Lower leg skin (tissue), 4 donors: Measurements from ENCODE around the gene KLHDC10. TPM values are rescaled to one million over a fixed set of nuclear protein-coding genes. Genes with fewer than 3 reads are reported as not detected.
"Not testable (repeated sequence)": the region's sequence is repeated elsewhere in the genome, so short reads cannot be mapped to it uniquely, and the experiment has no call there.

Experiments used
- DNase-seq, 2 donors: peaks; one replicate each; pipeline ENCODE4 v3.0.0-alpha.2; 2019; ENCODE audit warnings: low spot score in 2 of 2
- H3K4me3 ChIP-seq: fragments of 200-600 bp; sonication (generic); 2 replicates; pipeline ENCODE4 v1.5.1; 2017; ENCODE audit warnings: mild to moderate bottlenecking, low read depth; ENCODE audit not compliant: poor library complexity, severe bottlenecking
- POLR2A ChIP-seq, 2 donors: fragments of 450-650 bp; IDR thresholded peaks; one replicate each; pipeline ENCODE4 v1.6.1; 2016 to 2017; ENCODE audit warnings: antibody characterized with exemption in 2 of 2, mild to moderate bottlenecking in 1 of 2, moderate library complexity in 1 of 2
- WGBS, 2 donors: methylation state at CpG; one replicate each; pipeline ENCODE4 v1.1.5; 2018; 5-methylcytosine and 5-hydroxymethylcytosine counted together
- intact Hi-C: fragments of 100-400 bp; cut with DNase I; formaldehyde crosslinking; loops from one replicate; pipeline ENCODE4 v1.15.0; 2023; ENCODE audit warnings: low total_unique reads
- total RNA-seq, 4 donors: library from RNA; depleted of rRNA; stranded (reverse); fragments of >200 nt; gene quantifications; one replicate each; pipeline ENCODE4 v1.1.0, GENCODE V29; 2016
- TF ChIP-seq, protein P1 (sequence below), 3 donors: fragments of 450-650 bp; IDR thresholded peaks; one replicate each; pipeline ENCODE4 v1.5.1; 2016; ENCODE audit warnings: antibody characterized with exemption in 3 of 3, mild to moderate bottlenecking in 3 of 3, moderate library complexity in 2 of 3

Gene KLHDC10
- total RNA-seq, 4 donors from 2014 or later = 13.5 to 27.4 (median 21.3) TPM

- TF ChIP-seq, protein P1, sequence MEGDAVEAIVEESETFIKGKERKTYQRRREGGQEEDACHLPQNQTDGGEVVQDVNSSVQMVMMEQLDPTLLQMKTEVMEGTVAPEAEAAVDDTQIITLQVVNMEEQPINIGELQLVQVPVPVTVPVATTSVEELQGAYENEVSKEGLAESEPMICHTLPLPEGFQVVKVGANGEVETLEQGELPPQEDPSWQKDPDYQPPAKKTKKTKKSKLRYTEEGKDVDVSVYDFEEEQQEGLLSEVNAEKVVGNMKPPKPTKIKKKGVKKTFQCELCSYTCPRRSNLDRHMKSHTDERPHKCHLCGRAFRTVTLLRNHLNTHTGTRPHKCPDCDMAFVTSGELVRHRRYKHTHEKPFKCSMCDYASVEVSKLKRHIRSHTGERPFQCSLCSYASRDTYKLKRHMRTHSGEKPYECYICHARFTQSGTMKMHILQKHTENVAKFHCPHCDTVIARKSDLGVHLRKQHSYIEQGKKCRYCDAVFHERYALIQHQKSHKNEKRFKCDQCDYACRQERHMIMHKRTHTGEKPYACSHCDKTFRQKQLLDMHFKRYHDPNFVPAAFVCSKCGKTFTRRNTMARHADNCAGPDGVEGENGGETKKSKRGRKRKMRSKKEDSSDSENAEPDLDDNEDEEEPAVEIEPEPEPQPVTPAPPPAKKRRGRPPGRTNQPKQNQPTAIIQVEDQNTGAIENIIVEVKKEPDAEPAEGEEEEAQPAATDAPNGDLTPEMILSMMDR (IDR thresholded peaks at IDR 0.05) = no peak
- TF ChIP-seq POLR2A (IDR thresholded peaks at IDR 0.05) = no peak
- no peak for DNase-seq
- intact Hi-C loops = no loop called here
- WGBS, 2 donors = 94 to 100% methylated on average over 1 of the region's 1 CpG
- no peak overlapping the region for H3K4me3 ChIP-seq
Observed at GRCh38 chr7:130032698-130033097, 37.6 kb upstream of the KLHDC10 start.

DNA sequence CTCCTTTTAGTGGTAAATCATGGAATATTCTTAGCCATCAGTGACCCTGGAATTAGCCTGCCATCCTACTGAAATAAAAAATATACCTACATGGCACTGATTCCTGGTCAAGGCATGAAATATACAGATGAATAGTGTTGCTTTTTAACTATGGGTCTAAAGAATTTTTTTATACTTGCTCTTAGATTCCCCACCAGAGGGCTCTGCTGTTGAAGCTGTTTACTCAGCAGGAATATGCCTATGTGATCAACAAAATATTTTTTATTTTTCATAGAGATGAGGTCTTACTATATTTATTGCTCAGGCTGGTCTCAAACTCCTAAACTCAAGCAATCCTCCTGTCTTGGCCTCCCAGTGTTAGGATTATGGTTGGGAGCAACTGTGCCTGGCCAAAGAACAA is 32.6 kb upstream of the KLHDC10 start:
- peak in 1 of 2 donors; percentile 6 for DNase-seq
- H3K4me3 ChIP-seq = no peak overlapping the region
- intact Hi-C loops = no loop called here
- TF ChIP-seq, protein P1 (IDR thresholded peaks at IDR 0.05) = no peak
- TF ChIP-seq POLR2A (IDR thresholded peaks at IDR 0.05) = no peak

DNA sequence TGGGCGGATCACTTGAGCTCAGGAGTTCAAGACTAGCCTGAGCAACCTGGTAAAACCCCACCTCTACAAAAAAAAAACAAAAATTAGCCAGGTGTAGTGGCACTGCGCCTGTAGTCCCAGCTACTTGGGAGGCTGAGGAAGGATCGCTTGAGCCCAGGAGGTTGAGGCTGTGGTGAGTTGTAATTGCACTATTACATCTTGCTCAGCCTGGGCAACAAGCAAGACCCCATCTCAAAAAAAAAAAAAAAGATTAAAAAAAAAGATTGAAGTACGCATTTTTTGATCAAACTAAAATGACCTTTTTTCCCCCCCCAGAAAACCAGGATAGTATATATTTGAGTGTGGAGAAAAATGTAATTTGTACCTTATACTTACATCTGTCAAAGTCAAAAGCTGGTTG is 29.8 kb upstream of the KLHDC10 start:
- intact Hi-C loops = no loop called here
- DNase-seq = peak in 1 of 2 donors; percentile 7
- 92 to 99% methylated on average over 4 of the region's 4 CpGs for WGBS, 2 donors
- TF ChIP-seq, protein P1 (IDR thresholded peaks at IDR 0.05) = no peak
- no peak for TF ChIP-seq POLR2A (IDR thresholded peaks at IDR 0.05)
- H3K4me3 ChIP-seq = no peak overlapping the region

GRCh38 chr7:130047831-130048230 is 22.5 kb upstream of the KLHDC10 start:
- no peak for TF ChIP-seq POLR2A (IDR thresholded peaks at IDR 0.05)
- TF ChIP-seq, protein P1 (IDR thresholded peaks at IDR 0.05) = no peak
- no peak for DNase-seq
- H3K4me3 ChIP-seq = no peak overlapping the region
- intact Hi-C loops = no loop called here
- WGBS, 2 donors = 51 to 88% methylated on average over 4 of the region's 4 CpGs

DNA sequence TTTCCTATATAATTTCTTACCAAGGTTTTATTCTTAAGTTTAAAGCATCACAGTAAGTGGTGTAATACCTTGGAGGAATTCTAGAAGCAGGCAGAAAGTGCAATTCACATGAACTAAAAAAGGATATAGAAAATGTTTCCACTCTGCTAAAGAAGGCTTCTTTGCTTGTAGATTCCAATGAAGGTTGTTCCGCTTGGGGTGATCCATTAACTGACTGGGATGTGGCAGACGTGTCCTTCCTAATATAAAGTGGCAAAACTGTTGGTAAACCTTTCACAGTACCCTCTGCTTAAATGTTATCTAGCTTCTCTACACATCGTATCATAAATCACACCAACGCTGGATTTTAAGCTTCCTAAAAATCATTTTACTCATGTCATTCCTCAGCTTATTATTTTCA is 21.4 kb upstream of the KLHDC10 start:
- no peak overlapping the region for H3K4me3 ChIP-seq
- WGBS, 2 donors = 90 to 92% methylated on average over 4 of the region's 4 CpGs
- DNase-seq = no peak
- TF ChIP-seq POLR2A (IDR thresholded peaks at IDR 0.05) = no peak
- TF ChIP-seq, protein P1 (IDR thresholded peaks at IDR 0.05) = no peak
- intact Hi-C loops = no loop called here

DNA sequence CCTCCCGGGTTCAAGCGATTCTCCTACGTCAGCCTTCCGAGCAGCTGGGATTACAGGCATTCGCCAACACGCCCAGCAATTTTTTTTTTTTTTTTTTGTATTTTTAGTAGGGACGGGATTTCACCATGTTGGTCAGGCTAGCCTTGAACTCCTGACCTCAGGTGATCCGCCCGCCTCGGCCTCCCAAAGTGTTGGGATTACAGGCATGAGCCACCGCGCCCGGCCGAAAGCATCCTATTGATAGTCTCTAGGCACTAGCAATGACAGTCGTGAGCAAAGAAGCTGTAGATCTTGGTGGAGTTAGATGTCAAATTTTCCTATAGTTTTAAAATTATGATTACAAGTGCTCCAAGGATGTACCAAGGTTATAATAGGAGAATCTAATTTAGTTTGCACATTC is 18.1 kb upstream of the KLHDC10 start:
- intact Hi-C loops = not testable (repeated sequence)
- WGBS, 2 donors = 95 to 98% methylated on average over 15 of the region's 15 CpGs

GRCh38 chr7:130055198-130055597 is 15.1 kb upstream of the KLHDC10 start:
- DNase-seq, H3K4me3 ChIP-seq, intact Hi-C loops: not testable (repeated sequence)
- WGBS, 2 donors = 94% methylated on average over 8 of the region's 8 CpGs

More for the DNA sequence above, 18.1 kb upstream of the KLHDC10 start:
- H3K4me3 ChIP-seq, DNase-seq: not testable (repeated sequence)
